PC-9 (cell line): ENCODE results near the gene GUCD1. TPM values are rescaled to one million over a fixed set of nuclear protein-coding genes. Genes with fewer than 3 reads are reported as not detected.

Experiments
- BruUV-seq: library from RNA; stranded (reverse); fragments of 400-500 nt; replicated peaks from 2 replicates; lab custom pipeline; 2021; lab: Mats Ljungman, UMichigan
- CTCF ChIA-PET: fragments of 300-600 bp; sonication (Branson Sonifier 250); formaldehyde crosslinking; loops from one replicate; lab custom pipeline; 2022; ENCODE audit warnings: antibody characterized with exemption; lab: Charles Lee
- POLR2A ChIA-PET: fragments of 300-600 bp; sonication (Branson Sonifier 250); formaldehyde crosslinking; loops from one replicate; lab custom pipeline; 2022; ENCODE audit warnings: antibody characterized with exemption; ENCODE audit not compliant: unreplicated experiment; lab: Charles Lee
- DNase-seq, 2 experiments: peaks; one replicate each; pipeline versions ENCODE4 v3.0.0 to v3.0.0-alpha.2; 2015 to 2022; ENCODE audit warnings: mixed read lengths in 1 of 2
- H2AFZ ChIP-seq: fragments of 200-600 bp; sonication (generic); 2 replicates; pipeline ENCODE4 v1.8.1; 2017; ENCODE audit warnings: antibody characterized with exemption
- H3F3A ChIP-seq: fragments of 200-600 bp; sonication (generic); 2 replicates; pipeline ENCODE4 v1.8.1; 2017; ENCODE audit warnings: antibody characterized with exemption, mild to moderate bottlenecking, low read depth; ENCODE audit not compliant: insufficient read depth
- H3K27ac ChIP-seq: fragments of 200-600 bp; sonication (generic); 2 replicates; pipeline ENCODE4 v1.6.1; 2016; ENCODE audit warnings: mixed run types
- H3K27me3 ChIP-seq: fragments of 200-600 bp; sonication (generic); 2 replicates; pipeline ENCODE4 v1.6.1; 2016; ENCODE audit warnings: low read depth, mixed run types; ENCODE audit not compliant: insufficient read depth
- H3K36me3 ChIP-seq: fragments of 200-600 bp; sonication (generic); 2 replicates; pipeline ENCODE4 v1.6.1; 2016; ENCODE audit warnings: low read depth, mixed run types
- H3K4me1 ChIP-seq: fragments of 200-600 bp; sonication (generic); replicated peaks from 2 replicates; pipeline ENCODE4 v1.6.1; 2016; ENCODE audit warnings: mixed run types; ENCODE audit not compliant: insufficient read depth
- H3K4me2 ChIP-seq: fragments of 200-600 bp; sonication (generic); 2 replicates; pipeline ENCODE4 v1.6.1; 2017; ENCODE audit warnings: mixed run types
- H3K4me3 ChIP-seq: fragments of 200-600 bp; sonication (generic); 2 replicates; pipeline ENCODE4 v1.6.1; 2016; ENCODE audit warnings: mixed run types
- H3K79me2 ChIP-seq: fragments of 200-600 bp; sonication (generic); 2 replicates; pipeline ENCODE4 v1.6.1; 2017; ENCODE audit warnings: low read depth, mixed run types
- H3K9me2 ChIP-seq: fragments of 200-600 bp; sonication (generic); 2 replicates; pipeline ENCODE4 v1.8.1; 2017; ENCODE audit warnings: mild to moderate bottlenecking; ENCODE audit not compliant: insufficient read depth
- H3K9me3 ChIP-seq: fragments of 200-600 bp; sonication (generic); 2 replicates; pipeline ENCODE4 v1.8.1; 2016; ENCODE audit warnings: low read depth; ENCODE audit not compliant: insufficient read depth
- H4K20me1 ChIP-seq: fragments of 200-600 bp; sonication (generic); 2 replicates; pipeline ENCODE4 v1.8.1; 2017; ENCODE audit not compliant: insufficient read depth
- EZH2 ChIP-seq: fragments of 200-600 bp; sonication (generic); IDR thresholded peaks from 2 replicates; pipeline ENCODE4 v1.8.0; 2017; ENCODE audit warnings: antibody characterized with exemption, low read depth
- intact Hi-C: fragments of 100-400 bp; cut with micrococcal nuclease; formaldehyde crosslinking; loops from one replicate; pipeline ENCODE4 v1.10.0; 2022; ENCODE audit not compliant: unreplicated experiment
- total RNA-seq: library from RNA; stranded (reverse); gene quantifications from 2 replicates; pipeline ENCODE4 v1.2.3, GENCODE V29; 2021
- TF ChIP-seq, protein P1 (sequence below): fragments of 200-600 bp; sonication (generic); conservative IDR thresholded peaks from 2 replicates; pipeline ENCODE4 v1.6.1; 2017; ENCODE audit warnings: mixed run types, antibody characterized with exemption, mild to moderate bottlenecking, moderate library complexity

GUCD1 gene
- total RNA-seq, 1 experiment from 2014 or later: 80.2 TPM

DNA sequence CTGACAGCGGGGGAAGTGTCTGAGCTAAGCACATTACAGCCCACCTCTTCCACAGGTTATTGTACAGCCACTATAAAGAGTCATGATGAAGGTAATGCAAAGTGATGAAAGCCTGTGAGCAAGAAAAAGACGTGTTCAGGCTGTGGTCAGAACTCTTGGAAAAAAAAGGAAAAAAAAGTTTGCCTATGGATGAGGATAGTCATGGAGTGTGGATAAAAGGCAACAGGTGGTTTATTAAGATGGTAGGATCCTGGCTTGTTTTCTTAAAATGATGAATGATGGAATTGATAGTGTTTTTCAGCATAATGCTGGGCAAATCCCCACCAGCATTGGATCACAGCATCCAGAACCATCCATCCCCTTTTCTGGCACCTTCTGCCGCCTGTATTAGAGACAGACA lies 36.7 kb downstream of the GUCD1 start:
- POLR2A ChIA-PET: no interaction called here
- no TSS peak for BruUV-seq
- no peaks in the 10 kb centered on the region for H3K79me2 ChIP-seq
- H3K4me3 ChIP-seq: no peak overlapping the region
- no peak overlapping the region for H3K4me2 ChIP-seq
- H3K36me3 ChIP-seq: no peaks in the 10 kb centered on the region
- peaks cover 24% of the 10 kb centered on the region for H3K4me1 ChIP-seq
- no peak for TF ChIP-seq EZH2
- TF ChIP-seq, protein P1, sequence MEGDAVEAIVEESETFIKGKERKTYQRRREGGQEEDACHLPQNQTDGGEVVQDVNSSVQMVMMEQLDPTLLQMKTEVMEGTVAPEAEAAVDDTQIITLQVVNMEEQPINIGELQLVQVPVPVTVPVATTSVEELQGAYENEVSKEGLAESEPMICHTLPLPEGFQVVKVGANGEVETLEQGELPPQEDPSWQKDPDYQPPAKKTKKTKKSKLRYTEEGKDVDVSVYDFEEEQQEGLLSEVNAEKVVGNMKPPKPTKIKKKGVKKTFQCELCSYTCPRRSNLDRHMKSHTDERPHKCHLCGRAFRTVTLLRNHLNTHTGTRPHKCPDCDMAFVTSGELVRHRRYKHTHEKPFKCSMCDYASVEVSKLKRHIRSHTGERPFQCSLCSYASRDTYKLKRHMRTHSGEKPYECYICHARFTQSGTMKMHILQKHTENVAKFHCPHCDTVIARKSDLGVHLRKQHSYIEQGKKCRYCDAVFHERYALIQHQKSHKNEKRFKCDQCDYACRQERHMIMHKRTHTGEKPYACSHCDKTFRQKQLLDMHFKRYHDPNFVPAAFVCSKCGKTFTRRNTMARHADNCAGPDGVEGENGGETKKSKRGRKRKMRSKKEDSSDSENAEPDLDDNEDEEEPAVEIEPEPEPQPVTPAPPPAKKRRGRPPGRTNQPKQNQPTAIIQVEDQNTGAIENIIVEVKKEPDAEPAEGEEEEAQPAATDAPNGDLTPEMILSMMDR: no peak
- intact Hi-C loops: no loop called here
- peaks cover 15% of the 10 kb centered on the region; the same call in 1 of the 2 replicates for H3F3A ChIP-seq
- no peaks in the 10 kb centered on the region for H4K20me1 ChIP-seq
- no peak overlapping the region for H3K27ac ChIP-seq
- H2AFZ ChIP-seq: no peak overlapping the region
- CTCF ChIA-PET: no interaction called here
- no peak for DNase-seq
- no peaks in the 10 kb centered on the region for H3K27me3 ChIP-seq
- no peaks in the 10 kb centered on the region for H3K9me2 ChIP-seq
- no peaks in the 10 kb centered on the region for H3K9me3 ChIP-seq

DNA sequence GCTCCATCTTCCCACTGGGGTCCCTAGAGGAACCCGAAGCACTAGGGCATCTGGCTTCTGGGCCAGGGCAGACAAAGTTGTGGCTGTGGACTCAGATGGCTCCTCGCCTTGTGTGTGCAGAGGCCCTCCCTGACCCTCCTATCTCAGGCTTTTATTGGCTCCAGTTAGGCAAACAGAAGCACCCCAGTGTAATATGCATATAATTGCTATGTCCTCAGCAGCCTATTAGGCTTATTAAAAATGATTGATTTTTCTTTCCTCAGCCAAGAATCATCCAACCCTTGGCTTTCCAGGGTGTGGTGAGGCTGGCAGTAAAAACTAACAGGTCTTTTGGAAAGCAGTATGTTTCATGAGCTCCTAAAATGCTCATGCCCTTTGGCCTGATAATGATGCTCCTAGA lies 37.5 kb downstream of the GUCD1 start:
- H3K27ac ChIP-seq: no peak overlapping the region
- no peaks in the 10 kb centered on the region for H3K36me3 ChIP-seq
- POLR2A ChIA-PET: no interaction called here
- BruUV-seq: no TSS peak
- no peak overlapping the region for H3K4me3 ChIP-seq
- no peak overlapping the region for H2AFZ ChIP-seq
- TF ChIP-seq, protein P1: no peak
- no peak for TF ChIP-seq EZH2
- no peak for DNase-seq
- intact Hi-C loops: no loop called here
- CTCF ChIA-PET: no interaction called here
- H3K4me1 ChIP-seq: peaks cover 24% of the 10 kb centered on the region
- no peaks in the 10 kb centered on the region for H3K9me3 ChIP-seq
- H3K79me2 ChIP-seq: no peaks in the 10 kb centered on the region
- peaks cover 15% of the 10 kb centered on the region; the same call in 1 of the 2 replicates for H3F3A ChIP-seq
- H4K20me1 ChIP-seq: no peaks in the 10 kb centered on the region
- H3K9me2 ChIP-seq: no peaks in the 10 kb centered on the region
- no peaks in the 10 kb centered on the region for H3K27me3 ChIP-seq
- H3K4me2 ChIP-seq: no peak overlapping the region

DNA sequence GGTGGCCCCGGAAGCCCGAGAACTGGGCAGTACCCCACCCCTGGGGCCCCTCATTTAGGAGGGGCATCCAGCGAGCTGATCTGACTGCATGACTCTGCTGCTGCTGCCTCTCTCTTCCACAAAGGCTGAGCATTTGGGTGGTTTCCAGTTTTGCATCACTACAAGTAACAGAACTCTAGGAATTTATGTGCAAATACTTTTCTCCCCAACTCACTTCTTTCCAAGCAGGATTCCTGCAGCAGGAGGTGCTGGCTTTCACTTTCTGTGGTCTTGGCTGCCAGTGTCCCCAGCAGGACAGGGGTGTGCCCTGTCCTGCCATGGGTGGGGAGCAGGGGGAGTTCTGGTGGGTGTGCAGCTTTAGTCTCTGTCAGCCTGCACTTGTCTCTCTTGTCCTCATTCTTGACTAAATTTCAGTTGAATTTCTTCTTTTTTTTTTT lies 38.6 kb downstream of the GUCD1 start:
- Histone ChIP-seq H2AFZ (no peak overlapping the region), H3K36me3 (no peaks in the 10 kb centered on the region), H3F3A (peaks cover 15% of the 10 kb centered on the region; the same call in 1 of the 2 replicates), H3K4me3 (no peak overlapping the region), H3K9me3 (no peaks in the 10 kb centered on the region), H3K4me1 (peaks cover 25% of the 10 kb centered on the region), H3K4me2 (peak overlapping the region; percentile 23), H4K20me1 (no peaks in the 10 kb centered on the region), H3K9me2 (no peaks in the 10 kb centered on the region), H3K27ac (no peak overlapping the region), H3K27me3 (no peaks in the 10 kb centered on the region), H3K79me2 (no peaks in the 10 kb centered on the region)
- BruUV-seq: no TSS peak
- ChIA-PET POLR2A (no interaction called here), CTCF (no interaction called here)
- TF ChIP-seq, protein P1: no peak
- no peak for TF ChIP-seq EZH2
- intact Hi-C loops: no loop called here
- peak; percentile 33 to 73 for DNase-seq
